ENCODE data around the gene ZNF423. TPM values are rescaled to one million over a fixed set of nuclear protein-coding genes. Genes with fewer than 3 reads are reported as not detected.

The ZNF423 gene
- total RNA-seq, 1 donor from 2014 or later = not detected

DNA sequence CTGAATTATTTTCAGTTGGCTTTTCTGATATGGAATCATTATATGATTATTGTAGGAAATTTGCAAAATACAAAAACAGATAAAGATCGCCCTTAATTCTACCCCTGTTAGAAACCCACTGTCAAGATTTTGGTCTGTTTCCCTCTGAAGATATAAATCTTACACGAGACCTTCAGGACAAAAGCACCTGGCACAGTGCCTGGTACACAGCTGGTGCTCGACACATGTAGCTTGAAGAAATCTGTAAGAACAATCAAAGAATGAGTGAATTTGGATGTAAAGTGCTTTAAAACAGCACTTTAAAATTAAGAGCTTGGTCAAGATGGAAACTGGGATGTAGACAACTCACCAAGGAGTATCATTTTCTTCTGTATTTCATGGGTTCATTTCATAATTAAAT is 301.2 kb downstream of the ZNF423 start:
- H3K36me3 Mint-ChIP-seq (ENCODE audit: low read depth) = no peaks in the 10 kb centered on the region
- no peaks in the 10 kb centered on the region for H3K9me3 Mint-ChIP-seq
- intact Hi-C loops (cut with micrococcal nuclease) = no loop called here
- ChIA-PET POLR2A (no interaction called here), CTCF (no interaction called here)
- H3K27ac Mint-ChIP-seq = no peak overlapping the region
- TF ChIP-seq, protein P1, sequence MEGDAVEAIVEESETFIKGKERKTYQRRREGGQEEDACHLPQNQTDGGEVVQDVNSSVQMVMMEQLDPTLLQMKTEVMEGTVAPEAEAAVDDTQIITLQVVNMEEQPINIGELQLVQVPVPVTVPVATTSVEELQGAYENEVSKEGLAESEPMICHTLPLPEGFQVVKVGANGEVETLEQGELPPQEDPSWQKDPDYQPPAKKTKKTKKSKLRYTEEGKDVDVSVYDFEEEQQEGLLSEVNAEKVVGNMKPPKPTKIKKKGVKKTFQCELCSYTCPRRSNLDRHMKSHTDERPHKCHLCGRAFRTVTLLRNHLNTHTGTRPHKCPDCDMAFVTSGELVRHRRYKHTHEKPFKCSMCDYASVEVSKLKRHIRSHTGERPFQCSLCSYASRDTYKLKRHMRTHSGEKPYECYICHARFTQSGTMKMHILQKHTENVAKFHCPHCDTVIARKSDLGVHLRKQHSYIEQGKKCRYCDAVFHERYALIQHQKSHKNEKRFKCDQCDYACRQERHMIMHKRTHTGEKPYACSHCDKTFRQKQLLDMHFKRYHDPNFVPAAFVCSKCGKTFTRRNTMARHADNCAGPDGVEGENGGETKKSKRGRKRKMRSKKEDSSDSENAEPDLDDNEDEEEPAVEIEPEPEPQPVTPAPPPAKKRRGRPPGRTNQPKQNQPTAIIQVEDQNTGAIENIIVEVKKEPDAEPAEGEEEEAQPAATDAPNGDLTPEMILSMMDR (IDR thresholded peaks at IDR 0.05) = no peak
- no peak overlapping the region for H3K4me3 Mint-ChIP-seq
- DNase-seq (no peak), ATAC-seq (ENCODE audit: low read depth) (no peak)
- no peaks in the 10 kb centered on the region for H3K4me1 Mint-ChIP-seq
- no peaks in the 10 kb centered on the region for H3K27me3 Mint-ChIP-seq

DNA sequence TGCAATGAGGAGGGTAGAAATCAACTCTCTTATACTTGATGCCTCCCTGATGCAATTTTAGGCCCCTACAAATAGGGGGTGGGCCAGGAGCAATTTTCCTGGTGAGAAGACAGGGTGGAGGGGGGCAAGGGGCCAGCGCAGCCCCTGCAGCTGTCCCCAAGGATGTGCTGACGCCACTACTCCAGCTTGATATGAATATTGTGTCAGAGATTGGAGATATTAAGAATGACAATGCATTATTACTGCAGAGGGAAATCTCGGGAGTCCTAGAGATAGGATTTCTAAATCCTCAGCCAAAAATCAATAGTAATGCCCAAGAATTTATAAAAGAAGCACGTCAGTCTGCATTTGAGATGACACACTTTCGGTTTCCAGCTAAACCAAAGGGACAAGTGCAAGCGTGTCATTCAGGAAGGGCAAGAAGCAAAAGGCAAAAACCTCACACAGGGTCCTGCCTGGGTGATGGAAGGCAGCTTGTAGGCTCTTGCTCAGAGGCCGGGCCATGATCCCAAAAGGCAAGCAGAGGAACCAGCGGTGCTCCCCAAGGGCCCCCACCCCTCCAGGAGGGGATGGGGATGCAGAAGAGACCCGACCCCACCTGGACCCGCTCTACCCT is 303.5 kb downstream of the ZNF423 start:
- no peak for DNase-seq
- TF ChIP-seq, protein P1 (IDR thresholded peaks at IDR 0.05) = no peak
- Mint-ChIP-seq H3K36me3 (ENCODE audit: low read depth) (no peaks in the 10 kb centered on the region), H3K27ac (no peak overlapping the region), H3K27me3 (no peaks in the 10 kb centered on the region), H3K9me3 (no peaks in the 10 kb centered on the region), H3K4me3 (no peak overlapping the region), H3K4me1 (no peaks in the 10 kb centered on the region)
- CTCF ChIA-PET = no interaction called here
- POLR2A ChIA-PET = no interaction called here
- no peak for ATAC-seq (ENCODE audit: low read depth)
- intact Hi-C loops (cut with micrococcal nuclease) = no loop called here

DNA sequence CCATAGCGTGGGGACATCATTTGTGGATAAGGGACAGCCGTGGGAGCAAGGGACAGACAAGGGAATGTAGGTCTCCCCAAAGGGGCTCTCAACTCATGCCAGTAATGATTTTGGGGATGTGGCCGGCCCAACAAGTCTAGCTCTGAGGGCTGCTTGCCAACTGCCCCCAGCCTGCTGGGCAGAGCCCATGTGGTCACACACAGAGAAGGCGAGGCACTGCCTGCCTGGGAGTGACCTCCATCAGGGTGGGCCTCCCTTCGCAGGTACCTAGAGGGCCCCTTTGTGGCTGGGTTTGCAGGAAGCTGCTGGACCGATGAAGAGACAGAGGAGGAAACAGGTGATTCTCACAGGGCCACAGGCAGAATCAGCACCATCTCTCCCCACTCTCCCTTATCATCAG is 305.2 kb downstream of the ZNF423 start:
- Mint-ChIP-seq H3K27ac (no peak overlapping the region), H3K36me3 (ENCODE audit: low read depth) (no peaks in the 10 kb centered on the region), H3K9me3 (no peaks in the 10 kb centered on the region), H3K27me3 (no peaks in the 10 kb centered on the region), H3K4me3 (no peak overlapping the region), H3K4me1 (no peaks in the 10 kb centered on the region)
- no peak for ATAC-seq (ENCODE audit: low read depth)
- CTCF ChIA-PET = no interaction called here
- intact Hi-C loops (cut with micrococcal nuclease) = no loop called here
- no peak for DNase-seq
- TF ChIP-seq, protein P1 (IDR thresholded peaks at IDR 0.05) = no peak
- POLR2A ChIA-PET = no interaction called here

DNA sequence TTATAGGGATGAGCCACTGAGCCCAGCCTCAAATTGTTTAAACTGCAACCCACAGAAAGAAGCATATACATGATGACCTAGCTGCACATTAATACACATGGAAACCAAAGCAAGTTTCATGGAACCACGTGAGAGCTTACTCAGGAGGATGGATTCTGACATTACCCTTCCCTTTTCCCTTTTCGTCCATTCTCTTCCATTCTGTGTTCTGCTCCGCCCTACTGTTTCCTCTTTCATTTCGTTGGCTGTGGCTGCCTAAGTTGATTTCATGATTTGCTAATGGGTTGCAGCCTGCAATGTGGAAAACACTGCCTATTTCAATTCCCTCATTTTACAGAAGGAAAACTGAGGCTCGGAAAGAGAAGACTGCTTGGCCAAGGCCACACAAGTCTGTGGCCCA is 305.8 kb downstream of the ZNF423 start:
- ATAC-seq (ENCODE audit: low read depth) = no peak
- intact Hi-C loops (cut with micrococcal nuclease) = no loop called here
- no peaks in the 10 kb centered on the region for H3K9me3 Mint-ChIP-seq
- H3K27ac Mint-ChIP-seq = no peak overlapping the region
- TF ChIP-seq, protein P1 (IDR thresholded peaks at IDR 0.05) = no peak
- ChIA-PET POLR2A (no interaction called here), CTCF (no interaction called here)
- no peaks in the 10 kb centered on the region for H3K36me3 Mint-ChIP-seq (ENCODE audit: low read depth)
- H3K4me3 Mint-ChIP-seq = no peak overlapping the region
- H3K4me1 Mint-ChIP-seq = no peaks in the 10 kb centered on the region
- no peak for DNase-seq
- no peaks in the 10 kb centered on the region for H3K27me3 Mint-ChIP-seq

DNA sequence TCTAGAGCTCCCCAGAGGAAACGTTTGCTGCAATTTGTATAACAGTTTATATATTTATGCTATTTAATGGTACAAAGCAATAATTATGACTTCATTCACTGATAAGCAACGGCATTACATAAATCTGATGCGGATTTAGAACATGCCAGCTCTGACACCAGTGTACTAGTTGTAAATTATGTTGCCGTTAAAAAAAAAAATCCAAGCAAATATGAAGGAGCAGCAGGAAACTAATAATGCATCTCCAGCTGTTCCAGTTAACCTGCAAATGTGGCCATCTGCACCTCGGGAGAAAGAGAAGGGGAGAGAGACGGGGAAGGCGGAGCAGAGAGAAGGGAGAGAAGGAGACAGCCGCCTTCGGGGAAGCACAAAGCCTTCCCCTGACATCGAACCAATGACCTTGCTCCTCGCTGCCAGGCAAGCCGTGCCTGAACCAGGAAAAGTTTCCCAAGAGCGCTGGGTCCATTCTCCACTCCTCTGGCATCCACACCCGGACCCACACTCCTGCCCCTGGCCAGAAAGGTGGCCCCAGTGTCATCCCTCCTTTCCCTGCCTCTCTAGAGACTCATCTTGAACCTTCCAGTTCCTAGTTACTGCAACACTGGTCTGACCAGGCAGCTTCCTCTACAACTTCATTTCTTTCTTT is 307.5 kb downstream of the ZNF423 start:
- intact Hi-C loops (cut with micrococcal nuclease) = no loop called here
- H3K9me3 Mint-ChIP-seq = no peaks in the 10 kb centered on the region
- CTCF ChIA-PET = interaction anchor here (0.7 kb wide), 1 partner anchor 11 kb away, joined by 3 read pairs; no protein-coding TSS in a partner anchor
- POLR2A ChIA-PET = no interaction called here
- no peaks in the 10 kb centered on the region for H3K36me3 Mint-ChIP-seq (ENCODE audit: low read depth)
- no peaks in the 10 kb centered on the region for H3K27me3 Mint-ChIP-seq
- no peak for ATAC-seq (ENCODE audit: low read depth)
- TF ChIP-seq, protein P1 (IDR thresholded peaks at IDR 0.05) = no peak
- H3K4me3 Mint-ChIP-seq = no peak overlapping the region
- no peak overlapping the region for H3K27ac Mint-ChIP-seq
- no peak for DNase-seq
- H3K4me1 Mint-ChIP-seq = no peaks in the 10 kb centered on the region

Measured in activated B cell treated with CpG ODN at 0.5 μM for 24 hours (primary cell).